SK-N-SH treated with all-trans-retinoic acid at 6 μM for 48 hours (cell line): ENCODE results near the gene ANO9.

Experiments used
- ESRRG ChIP-seq: fragments of 250-450 bp; sonication (Bioruptor Pico); IDR thresholded peaks from 2 replicates; pipeline ENCODE4 v1.6.1; 2021; ENCODE audit warnings: mild to moderate bottlenecking
- ISL1 ChIP-seq: fragments of 250-450 bp; sonication (Bioruptor Pico); IDR thresholded peaks from 2 replicates; pipeline ENCODE4 v2.1.2; 2022; ENCODE audit warnings: mild to moderate bottlenecking, moderate library complexity
- OSR1 ChIP-seq: fragments of 250-450 bp; sonication (Bioruptor Pico); IDR thresholded peaks from 2 replicates; pipeline ENCODE4 v1.8.0; 2022; ENCODE audit warnings: moderate library complexity, mild to moderate bottlenecking, inconsistent platforms
- PPARA ChIP-seq: fragments of 250-450 bp; sonication (Bioruptor Pico); IDR thresholded peaks from 2 replicates; pipeline ENCODE4 v1.5.0; 2020; ENCODE audit warnings: mild to moderate bottlenecking, borderline replicate concordance
- RARB ChIP-seq: fragments of 250-450 bp; sonication (Bioruptor Pico); IDR thresholded peaks from 2 replicates; pipeline ENCODE4 v1.8.0; 2021; ENCODE audit warnings: mild to moderate bottlenecking, moderate library complexity
- TCF4 ChIP-seq: fragments of 250-450 bp; sonication (Bioruptor Pico); IDR thresholded peaks from 2 replicates; pipeline ENCODE4 v1.8.0; 2021; ENCODE audit warnings: mild to moderate bottlenecking, moderate library complexity, borderline replicate concordance
- ZC3H10 ChIP-seq: fragments of 250-450 bp; sonication (Bioruptor Pico); IDR thresholded peaks from 2 replicates; pipeline ENCODE4 v1.5.1; 2021; ENCODE audit warnings: mild to moderate bottlenecking, moderate library complexity
- ZFP3 ChIP-seq: fragments of 250-450 bp; sonication (Bioruptor Pico); IDR thresholded peaks from 2 replicates; pipeline ENCODE4 v1.5.0; 2020; ENCODE audit warnings: mild to moderate bottlenecking, moderate library complexity
- ZNF565 ChIP-seq: fragments of 450-650 bp; formaldehyde crosslinking; conservative IDR thresholded peaks from 2 replicates; pipeline ENCODE4 v1.5.0; 2020; ENCODE audit warnings: low read depth, mild to moderate bottlenecking, moderate library complexity
- ZNF70 ChIP-seq: fragments of 450-650 bp; formaldehyde crosslinking; IDR thresholded peaks from 2 replicates; pipeline ENCODE4 v1.5.0; 2020; ENCODE audit warnings: mild to moderate bottlenecking, moderate library complexity
- TF ChIP-seq, protein P1 (sequence below): fragments of 250-450 bp; sonication (Bioruptor Pico); IDR thresholded peaks from 2 replicates; pipeline ENCODE4 v1.8.0; 2020; ENCODE audit warnings: mild to moderate bottlenecking, moderate library complexity, borderline replicate concordance
- TF ChIP-seq, protein P2 (sequence below): fragments of 250-450 bp; sonication (Bioruptor Pico); IDR thresholded peaks from 2 replicates; pipeline ENCODE4 v1.5.0; 2020; ENCODE audit warnings: mild to moderate bottlenecking, moderate library complexity
- TF ChIP-seq, protein P3 (sequence below): fragments of 250-450 bp; sonication (Bioruptor Pico); IDR thresholded peaks from 2 replicates; pipeline ENCODE4 v1.5.1; 2020; ENCODE audit warnings: low read depth, mild to moderate bottlenecking, moderate library complexity

DNA sequence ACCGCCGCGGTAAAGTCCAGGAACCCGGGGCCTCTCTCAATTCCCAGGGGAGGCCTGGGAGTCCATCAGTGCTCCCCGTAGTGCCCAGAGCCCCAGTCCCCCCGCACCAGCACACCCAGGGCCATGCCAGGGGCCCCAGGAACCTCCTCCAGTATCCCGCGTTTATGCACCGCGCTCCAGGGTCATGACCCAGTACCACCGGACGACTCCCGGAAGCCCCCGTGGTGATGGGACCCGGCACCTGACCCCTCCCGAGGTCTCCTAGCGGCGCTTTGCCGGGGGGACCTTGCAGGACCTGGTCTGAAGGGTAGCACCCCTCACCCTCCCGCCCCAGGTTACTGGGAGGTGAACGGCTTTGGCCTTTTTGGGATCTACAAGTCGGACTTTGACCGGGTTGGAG lies 61.3 kb downstream of the ANO9 start:
- no peak for TF ChIP-seq PPARA (CRISPR knock-in tag)
- no peak for TF ChIP-seq ISL1
- TF ChIP-seq ESRRG (CRISPR knock-in tag): no peak
- TF ChIP-seq OSR1 (CRISPR knock-in tag): no peak
- TF ChIP-seq, protein P1, sequence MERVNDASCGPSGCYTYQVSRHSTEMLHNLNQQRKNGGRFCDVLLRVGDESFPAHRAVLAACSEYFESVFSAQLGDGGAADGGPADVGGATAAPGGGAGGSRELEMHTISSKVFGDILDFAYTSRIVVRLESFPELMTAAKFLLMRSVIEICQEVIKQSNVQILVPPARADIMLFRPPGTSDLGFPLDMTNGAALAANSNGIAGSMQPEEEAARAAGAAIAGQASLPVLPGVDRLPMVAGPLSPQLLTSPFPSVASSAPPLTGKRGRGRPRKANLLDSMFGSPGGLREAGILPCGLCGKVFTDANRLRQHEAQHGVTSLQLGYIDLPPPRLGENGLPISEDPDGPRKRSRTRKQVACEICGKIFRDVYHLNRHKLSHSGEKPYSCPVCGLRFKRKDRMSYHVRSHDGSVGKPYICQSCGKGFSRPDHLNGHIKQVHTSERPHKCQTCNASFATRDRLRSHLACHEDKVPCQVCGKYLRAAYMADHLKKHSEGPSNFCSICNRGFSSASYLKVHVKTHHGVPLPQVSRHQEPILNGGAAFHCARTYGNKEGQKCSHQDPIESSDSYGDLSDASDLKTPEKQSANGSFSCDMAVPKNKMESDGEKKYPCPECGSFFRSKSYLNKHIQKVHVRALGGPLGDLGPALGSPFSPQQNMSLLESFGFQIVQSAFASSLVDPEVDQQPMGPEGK (CRISPR knock-in tag): no peak
- no peak for TF ChIP-seq ZFP3 (CRISPR knock-in tag)
- no peak for TF ChIP-seq ZNF565 (CRISPR knock-in tag)
- TF ChIP-seq, protein P2, sequence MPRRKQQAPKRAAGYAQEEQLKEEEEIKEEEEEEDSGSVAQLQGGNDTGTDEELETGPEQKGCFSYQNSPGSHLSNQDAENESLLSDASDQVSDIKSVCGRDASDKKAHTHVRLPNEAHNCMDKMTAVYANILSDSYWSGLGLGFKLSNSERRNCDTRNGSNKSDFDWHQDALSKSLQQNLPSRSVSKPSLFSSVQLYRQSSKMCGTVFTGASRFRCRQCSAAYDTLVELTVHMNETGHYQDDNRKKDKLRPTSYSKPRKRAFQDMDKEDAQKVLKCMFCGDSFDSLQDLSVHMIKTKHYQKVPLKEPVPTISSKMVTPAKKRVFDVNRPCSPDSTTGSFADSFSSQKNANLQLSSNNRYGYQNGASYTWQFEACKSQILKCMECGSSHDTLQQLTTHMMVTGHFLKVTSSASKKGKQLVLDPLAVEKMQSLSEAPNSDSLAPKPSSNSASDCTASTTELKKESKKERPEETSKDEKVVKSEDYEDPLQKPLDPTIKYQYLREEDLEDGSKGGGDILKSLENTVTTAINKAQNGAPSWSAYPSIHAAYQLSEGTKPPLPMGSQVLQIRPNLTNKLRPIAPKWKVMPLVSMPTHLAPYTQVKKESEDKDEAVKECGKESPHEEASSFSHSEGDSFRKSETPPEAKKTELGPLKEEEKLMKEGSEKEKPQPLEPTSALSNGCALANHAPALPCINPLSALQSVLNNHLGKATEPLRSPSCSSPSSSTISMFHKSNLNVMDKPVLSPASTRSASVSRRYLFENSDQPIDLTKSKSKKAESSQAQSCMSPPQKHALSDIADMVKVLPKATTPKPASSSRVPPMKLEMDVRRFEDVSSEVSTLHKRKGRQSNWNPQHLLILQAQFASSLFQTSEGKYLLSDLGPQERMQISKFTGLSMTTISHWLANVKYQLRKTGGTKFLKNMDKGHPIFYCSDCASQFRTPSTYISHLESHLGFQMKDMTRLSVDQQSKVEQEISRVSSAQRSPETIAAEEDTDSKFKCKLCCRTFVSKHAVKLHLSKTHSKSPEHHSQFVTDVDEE (CRISPR knock-in tag): no peak
- no peak for TF ChIP-seq ZC3H10 (CRISPR knock-in tag)
- no peak for TF ChIP-seq TCF4 (CRISPR knock-in tag)
- TF ChIP-seq RARB (CRISPR knock-in tag): no peak
- no peak for TF ChIP-seq ZNF70 (CRISPR knock-in tag)
- TF ChIP-seq, protein P3, sequence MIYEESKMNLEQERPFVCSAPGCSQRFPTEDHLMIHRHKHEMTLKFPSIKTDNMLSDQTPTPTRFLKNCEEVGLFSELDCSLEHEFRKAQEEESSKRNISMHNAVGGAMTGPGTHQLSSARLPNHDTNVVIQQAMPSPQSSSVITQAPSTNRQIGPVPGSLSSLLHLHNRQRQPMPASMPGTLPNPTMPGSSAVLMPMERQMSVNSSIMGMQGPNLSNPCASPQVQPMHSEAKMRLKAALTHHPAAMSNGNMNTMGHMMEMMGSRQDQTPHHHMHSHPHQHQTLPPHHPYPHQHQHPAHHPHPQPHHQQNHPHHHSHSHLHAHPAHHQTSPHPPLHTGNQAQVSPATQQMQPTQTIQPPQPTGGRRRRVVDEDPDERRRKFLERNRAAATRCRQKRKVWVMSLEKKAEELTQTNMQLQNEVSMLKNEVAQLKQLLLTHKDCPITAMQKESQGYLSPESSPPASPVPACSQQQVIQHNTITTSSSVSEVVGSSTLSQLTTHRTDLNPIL: no peak
